NCI-H2227 (cell line): ENCODE results near the gene SLC15A4.

Source experiments
- DNase-seq: peaks from one replicate; lab custom pipeline; 2025; ENCODE audit not compliant: unreplicated experiment; lab: John Stamatoyannopoulos, UW

SLC15A4 gene

DNA sequence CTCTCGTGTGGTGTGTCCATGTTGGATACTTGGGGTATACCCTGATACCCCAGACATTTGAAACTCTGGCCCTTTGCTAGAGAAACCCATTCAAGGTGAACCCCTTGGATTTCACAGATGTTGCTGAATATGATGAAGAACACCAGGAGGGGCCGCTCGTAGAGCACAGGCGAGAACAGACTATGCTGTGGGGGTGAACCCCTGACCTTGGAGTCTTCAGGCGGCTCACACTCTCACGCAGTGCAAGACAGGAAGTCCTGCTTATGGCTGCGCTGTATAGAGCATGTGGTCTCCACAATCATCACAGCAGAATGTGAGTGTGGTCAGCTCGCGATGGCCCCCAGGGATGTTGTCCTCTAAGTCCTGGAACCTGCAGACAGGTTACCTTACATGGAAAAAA, 60.4 kb downstream of the SLC15A4 start:
- no peak for DNase-seq

DNA sequence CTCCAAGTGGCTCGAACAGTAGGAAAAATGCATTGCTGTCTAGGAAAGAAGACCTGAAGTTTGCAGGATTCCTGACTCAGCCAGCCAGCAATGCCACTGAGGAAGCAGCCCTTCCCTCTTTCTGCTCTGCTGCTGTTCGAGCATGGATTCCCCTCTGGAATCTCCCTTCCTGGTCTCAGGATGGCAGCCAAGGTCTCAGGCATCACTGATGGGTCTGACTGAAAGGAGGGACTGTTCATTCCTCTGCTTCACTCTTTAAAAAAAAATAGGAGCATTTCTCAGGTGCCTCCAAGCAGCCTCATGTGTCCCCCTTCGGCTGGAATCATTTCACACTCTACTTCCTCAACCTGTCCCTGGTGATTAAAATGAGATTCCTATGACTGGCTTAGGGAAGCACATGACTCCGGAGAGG, 62.4 kb downstream of the SLC15A4 start:
- DNase-seq: no peak

GRCh38 chr12:128755566-128755965, 68.2 kb downstream of the SLC15A4 start:
- DNase-seq: no peak

GRCh38 chr12:128754275-128754674, 69.5 kb downstream of the SLC15A4 start:
- no peak for DNase-seq

GRCh38 chr12:128753438-128753837, 70.3 kb downstream of the SLC15A4 start:
- DNase-seq: no peak

GRCh38 chr12:128752386-128752785, 71.4 kb downstream of the SLC15A4 start:
- no peak for DNase-seq

- no peak for DNase-seq
Measured at GRCh38 chr12:128747441-128747840, 76.3 kb downstream of the SLC15A4 start.

DNA sequence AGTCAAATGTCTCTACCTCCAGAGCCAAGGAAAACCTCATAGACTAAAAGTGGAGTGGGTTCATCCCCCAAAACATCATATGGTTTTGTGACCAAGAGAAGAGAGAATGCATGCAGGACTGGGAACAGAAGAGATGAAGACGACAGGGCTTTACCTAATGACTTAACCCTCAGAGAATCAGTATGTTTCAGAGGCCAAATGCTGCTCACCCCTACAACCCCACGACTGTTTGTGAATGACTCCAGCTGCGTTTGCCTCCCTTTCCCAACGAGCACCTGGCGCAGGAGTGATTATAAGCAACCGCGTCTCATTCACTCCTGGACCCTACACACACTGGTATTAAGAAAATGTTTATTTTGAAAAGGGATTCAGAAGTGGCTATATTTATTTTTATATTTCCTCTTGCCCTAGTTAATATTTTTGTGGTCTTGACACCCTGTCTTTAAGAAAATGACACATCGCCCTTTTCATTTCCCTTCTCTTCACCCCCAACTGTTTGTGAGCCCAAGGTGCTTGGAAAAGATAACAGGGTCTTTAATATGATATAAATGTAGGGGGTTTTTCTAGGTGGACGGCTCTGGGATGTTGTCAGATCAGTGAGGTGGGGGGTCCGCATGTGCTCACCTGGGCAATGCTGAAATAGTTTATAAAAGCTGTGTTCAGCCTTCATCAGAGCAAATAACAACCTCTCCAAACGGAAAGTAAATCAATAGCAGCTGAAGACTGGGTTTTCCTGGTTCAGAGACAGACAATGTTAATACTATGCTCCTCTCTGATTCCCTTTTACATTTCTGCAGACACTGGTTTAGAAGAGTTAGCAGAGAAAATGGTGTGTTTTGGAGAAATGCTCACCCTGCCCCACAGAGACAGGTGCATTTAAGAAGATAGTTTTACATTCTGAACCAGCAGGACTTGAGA, 77.7 kb downstream of the SLC15A4 start:
- DNase-seq: no peak

DNA sequence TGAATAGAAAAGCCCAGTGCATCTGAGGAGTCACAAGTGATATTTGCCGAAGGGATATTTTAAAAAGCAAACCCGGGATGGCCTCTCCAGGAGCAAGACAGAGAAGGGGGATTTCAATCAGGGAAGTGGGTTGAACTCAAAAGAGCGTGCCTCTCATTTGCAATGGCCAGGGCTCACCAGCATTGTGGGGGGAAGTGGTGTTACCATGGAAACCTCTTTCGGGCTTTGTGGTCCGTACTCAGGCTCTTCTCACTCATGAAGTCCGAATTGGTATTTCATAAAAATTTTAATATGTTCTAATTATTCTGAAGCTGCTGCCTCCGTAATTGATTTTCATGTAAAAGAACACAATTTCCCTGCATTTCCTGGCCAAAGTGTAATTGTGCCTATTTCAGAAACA, 79.8 kb downstream of the SLC15A4 start:
- no peak for DNase-seq
